PFSK-1 (cell line): ENCODE data around the gene TRPV3.

Source experiments
- FOXP2 ChIP-seq: optimal IDR thresholded peaks from 2 replicates; pipeline ENCODE3; 2011; ENCODE audit warnings: borderline replicate concordance, control low read depth, inconsistent platforms; ENCODE audit not compliant: insufficient read depth; ENCODE audit errors: extremely low read length, extremely low read depth
- POLR2AphosphoS5 ChIP-seq: IDR thresholded peaks from 2 replicates; pipeline ENCODE4 v1.6.1; 2012; ENCODE audit warnings: low read depth, mild to moderate bottlenecking, control low read depth, low read length, moderate library complexity
- SIN3A ChIP-seq: IDR thresholded peaks from 2 replicates; pipeline ENCODE4 v1.6.1; 2012; ENCODE audit warnings: mild to moderate bottlenecking, low read length, moderate library complexity, borderline replicate concordance; ENCODE audit not compliant: insufficient read depth
- TAF1 ChIP-seq: IDR thresholded peaks from 2 replicates; pipeline ENCODE4 v1.6.1; 2012; ENCODE audit warnings: low read length, control low read depth, borderline replicate concordance; ENCODE audit not compliant: insufficient read depth
- TF ChIP-seq, protein P1 (sequence below), 2 experiments: IDR thresholded peaks; 2 replicates each; pipeline versions ENCODE4 v1.6.1 to v1.8.0; 2011 to 2012; ENCODE audit warnings: low read depth in 2 of 2, low read length in 2 of 2, control low read depth in 1 of 2, inconsistent platforms in 1 of 2, mild to moderate bottlenecking in 1 of 2, moderate library complexity in 1 of 2; ENCODE audit not compliant: insufficient read depth in 1 of 2

Gene TRPV3

GRCh38 chr17:3532106-3532858 is 25.3 kb downstream of the TRPV3 start:
- no peak for TF ChIP-seq SIN3A
- no peak for TF ChIP-seq TAF1
- TF ChIP-seq, protein P1, sequence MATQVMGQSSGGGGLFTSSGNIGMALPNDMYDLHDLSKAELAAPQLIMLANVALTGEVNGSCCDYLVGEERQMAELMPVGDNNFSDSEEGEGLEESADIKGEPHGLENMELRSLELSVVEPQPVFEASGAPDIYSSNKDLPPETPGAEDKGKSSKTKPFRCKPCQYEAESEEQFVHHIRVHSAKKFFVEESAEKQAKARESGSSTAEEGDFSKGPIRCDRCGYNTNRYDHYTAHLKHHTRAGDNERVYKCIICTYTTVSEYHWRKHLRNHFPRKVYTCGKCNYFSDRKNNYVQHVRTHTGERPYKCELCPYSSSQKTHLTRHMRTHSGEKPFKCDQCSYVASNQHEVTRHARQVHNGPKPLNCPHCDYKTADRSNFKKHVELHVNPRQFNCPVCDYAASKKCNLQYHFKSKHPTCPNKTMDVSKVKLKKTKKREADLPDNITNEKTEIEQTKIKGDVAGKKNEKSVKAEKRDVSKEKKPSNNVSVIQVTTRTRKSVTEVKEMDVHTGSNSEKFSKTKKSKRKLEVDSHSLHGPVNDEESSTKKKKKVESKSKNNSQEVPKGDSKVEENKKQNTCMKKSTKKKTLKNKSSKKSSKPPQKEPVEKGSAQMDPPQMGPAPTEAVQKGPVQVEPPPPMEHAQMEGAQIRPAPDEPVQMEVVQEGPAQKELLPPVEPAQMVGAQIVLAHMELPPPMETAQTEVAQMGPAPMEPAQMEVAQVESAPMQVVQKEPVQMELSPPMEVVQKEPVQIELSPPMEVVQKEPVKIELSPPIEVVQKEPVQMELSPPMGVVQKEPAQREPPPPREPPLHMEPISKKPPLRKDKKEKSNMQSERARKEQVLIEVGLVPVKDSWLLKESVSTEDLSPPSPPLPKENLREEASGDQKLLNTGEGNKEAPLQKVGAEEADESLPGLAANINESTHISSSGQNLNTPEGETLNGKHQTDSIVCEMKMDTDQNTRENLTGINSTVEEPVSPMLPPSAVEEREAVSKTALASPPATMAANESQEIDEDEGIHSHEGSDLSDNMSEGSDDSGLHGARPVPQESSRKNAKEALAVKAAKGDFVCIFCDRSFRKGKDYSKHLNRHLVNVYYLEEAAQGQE (IDR thresholded peaks at IDR 0.05; ENCODE audit: insufficient read depth in 1 of 2, low read depth in 2 of 2, low read length in 2 of 2) = no peak

- TF ChIP-seq, protein P1 (IDR thresholded peaks at IDR 0.05; ENCODE audit: insufficient read depth in 1 of 2, low read depth in 2 of 2, low read length in 2 of 2) = no peak
- TF ChIP-seq SIN3A = no peak
- no peak for TF ChIP-seq POLR2AphosphoS5
- TF ChIP-seq FOXP2 = no peak
- no peak for TF ChIP-seq TAF1
Observed at GRCh38 chr17:3531266-3532101, 26.1 kb downstream of the TRPV3 start.

- no peak for TF ChIP-seq TAF1
Observed at GRCh38 chr17:3529817-3530741, 27.5 kb downstream of the TRPV3 start.

DNA sequence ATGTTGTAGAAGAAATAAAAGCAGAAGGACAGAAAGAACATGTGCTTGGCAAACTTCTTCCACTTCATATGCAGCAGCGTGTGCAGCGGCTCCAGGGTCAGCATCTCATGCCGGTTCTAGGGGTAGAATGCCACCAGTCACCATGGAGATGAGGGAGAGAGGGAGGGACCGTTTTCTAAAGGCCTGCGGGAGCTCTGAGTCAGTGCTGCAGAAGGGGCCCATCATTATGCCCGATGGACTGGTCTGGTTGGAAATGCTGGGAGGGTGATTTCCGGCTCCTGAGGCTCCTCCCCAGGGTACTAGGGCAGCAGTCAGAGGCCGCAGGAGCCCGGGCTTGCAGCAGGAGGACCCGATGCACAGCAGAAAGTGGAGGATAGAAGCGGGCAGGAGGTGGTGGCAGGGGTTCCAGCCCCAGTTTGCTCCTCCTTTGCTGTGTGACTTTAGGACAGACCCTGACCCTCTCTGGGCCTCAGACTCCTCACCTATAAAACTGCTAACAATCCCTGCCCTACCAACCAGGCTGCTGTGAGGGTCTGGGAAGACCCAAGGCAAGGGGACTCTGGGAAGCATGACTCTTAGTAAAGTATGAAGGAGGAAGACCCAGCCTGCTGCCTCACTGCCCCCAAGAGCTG is 28.6 kb downstream of the TRPV3 start:
- TF ChIP-seq SIN3A = no peak
- no peak for TF ChIP-seq FOXP2
- TF ChIP-seq TAF1 = no peak
- TF ChIP-seq, protein P1 (IDR thresholded peaks at IDR 0.05; ENCODE audit: insufficient read depth in 1 of 2, low read depth in 2 of 2, low read length in 2 of 2) = no peak
- TF ChIP-seq POLR2AphosphoS5 = no peak

- TF ChIP-seq, protein P1 (IDR thresholded peaks at IDR 0.05; ENCODE audit: insufficient read depth in 1 of 2, low read depth in 2 of 2, low read length in 2 of 2) = no peak
- TF ChIP-seq FOXP2 = no peak
- no peak for TF ChIP-seq TAF1
- no peak for TF ChIP-seq POLR2AphosphoS5
- no peak for TF ChIP-seq SIN3A
Observed at GRCh38 chr17:3528403-3528851, 29.2 kb downstream of the TRPV3 start.
